A549 (cell line): ENCODE results near the gene ATG9A.
"Not testable (repeated sequence)": the region's sequence is repeated elsewhere in the genome, so short reads cannot be mapped to it uniquely, and the experiment has no call there.

ENCODE experiments used
- CHD2 ChIP-seq: fragments of 150-350 bp; IDR thresholded peaks from 2 replicates; pipeline ENCODE4 v1.6.1; 2014; ENCODE audit warnings: low read length; ENCODE audit not compliant: partially characterized antibody
- CTCF ChIP-seq: fragments of >200 bp; sonication (Bioruptor Twin); formaldehyde crosslinking; IDR thresholded peaks from 3 replicates; pipeline ENCODE4 v1.5.1; 2016
- E2F6 ChIP-seq: IDR thresholded peaks from 2 replicates; pipeline ENCODE4 v1.6.1; 2012; ENCODE audit warnings: low read depth, borderline replicate concordance
- EP300 ChIP-seq, 2 experiments: fragments of >200 bp; sonication (Bioruptor Twin); formaldehyde crosslinking; IDR thresholded peaks; 2 replicates in 1 of 2; 3 replicates in 1 of 2; pipeline ENCODE4 v1.6.1; 2016 to 2017
- FOSL2 ChIP-seq, 2 experiments: fragments of 450-650 bp in 1 of 2; fragments of >200 bp in 1 of 2; sonication (Bioruptor Twin) in 1 of 2; formaldehyde crosslinking; IDR thresholded peaks; 2 replicates each; pipeline versions ENCODE4 v1.5.0 to v1.6.1; 2016 to 2020; ENCODE audit warnings: mild to moderate bottlenecking in 1 of 2, moderate library complexity in 1 of 2
- HMGXB4 ChIP-seq: fragments of 250-450 bp; sonication (Bioruptor Pico); IDR thresholded peaks from 2 replicates; pipeline ENCODE4 v1.5.0; 2021; ENCODE audit warnings: mild to moderate bottlenecking, moderate library complexity, borderline replicate concordance
- HOXA7 ChIP-seq: fragments of 250-450 bp; sonication (Bioruptor Pico); IDR thresholded peaks from 2 replicates; pipeline ENCODE4 v1.5.0; 2020; ENCODE audit warnings: mild to moderate bottlenecking, moderate library complexity
- MYC ChIP-seq: IDR thresholded peaks from 2 replicates; pipeline ENCODE4 v1.6.1; 2012; ENCODE audit warnings: mild to moderate bottlenecking, inconsistent platforms, low read length, improper control_type of control experiment, borderline replicate concordance
- POLR2A ChIP-seq: IDR thresholded peaks from 2 replicates; pipeline ENCODE4 v1.6.1; 2012; ENCODE audit warnings: mild to moderate bottlenecking, low read length
- RCOR1 ChIP-seq: fragments of 150-350 bp; IDR thresholded peaks from 2 replicates; pipeline ENCODE4 v1.6.1; 2014; ENCODE audit warnings: antibody characterized with exemption, low read length, low read depth
- REST ChIP-seq: fragments of 200-600 bp; sonication (generic); IDR thresholded peaks from 2 replicates; pipeline ENCODE4 v1.6.1; 2016; ENCODE audit warnings: antibody characterized with exemption, mild to moderate bottlenecking, moderate library complexity
- RFX5 ChIP-seq: fragments of 450-650 bp; IDR thresholded peaks from 2 replicates; pipeline ENCODE4 v1.7.1; 2014; ENCODE audit warnings: antibody characterized with exemption, mild to moderate bottlenecking, moderate library complexity

GRCh38 chr2:219258942-219259341 lies 29.5 kb upstream of the ATG9A start:
- TF ChIP-seq CTCF; REST; EP300 (IDR thresholded peaks at IDR 0.05); MYC; HOXA7 (CRISPR knock-in tag); FOSL2 (IDR thresholded peaks at IDR 0.05); FOSL2 (CRISPR knock-in tag; IDR thresholded peaks at IDR 0.05); CHD2; POLR2A; E2F6; RCOR1; RFX5; HMGXB4 (CRISPR knock-in tag): not testable (repeated sequence)
